ENCODE results near the gene MELTF.

Gene MELTF

DNA sequence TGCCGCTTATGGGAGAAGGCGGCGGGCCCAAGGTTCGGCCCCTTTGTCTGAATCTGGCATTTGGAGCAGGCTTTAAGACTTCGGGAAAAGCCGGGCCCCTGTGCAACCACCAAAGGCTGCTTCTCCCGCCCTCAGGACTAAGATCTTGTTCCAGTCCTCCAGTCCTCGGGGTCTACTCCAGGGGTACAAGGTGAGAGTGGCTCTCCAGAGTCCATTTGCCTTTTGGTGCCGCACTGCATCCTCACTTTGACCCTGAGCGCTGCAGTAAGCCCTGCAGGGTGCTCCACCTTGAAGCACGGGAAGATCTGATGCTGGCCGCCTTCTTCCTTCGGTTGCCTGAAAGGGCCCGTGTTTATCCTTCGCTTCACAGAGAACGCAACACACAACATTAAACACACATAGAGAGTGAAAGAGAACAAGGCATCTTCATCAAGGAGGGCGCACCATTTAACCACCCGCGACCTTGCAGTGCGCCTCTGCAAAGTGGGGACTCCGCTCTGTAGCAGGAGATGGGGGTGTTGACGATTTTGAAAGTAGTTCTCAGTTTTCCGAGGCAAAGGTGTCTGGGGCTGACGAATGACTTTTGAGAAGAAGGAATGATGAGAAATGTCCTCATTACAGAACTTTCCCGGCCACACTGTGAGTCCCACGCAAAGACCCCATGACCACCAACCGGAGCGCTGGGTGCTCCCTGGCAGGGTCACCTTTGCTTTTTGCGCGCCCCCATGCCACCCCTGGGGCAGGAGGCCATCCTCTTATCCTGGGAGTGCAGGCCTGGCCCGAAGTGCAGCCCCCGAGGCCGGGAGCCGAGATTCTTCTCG, 62.0 kb downstream of the MELTF start:
- no peak for DNase-seq

- DNase-seq, result no peak
Observed at GRCh38 chr3:196966526-196967401, 62.9 kb downstream of the MELTF start.

- DNase-seq, result no peak
Observed at GRCh38 chr3:196965804-196966173, 63.8 kb downstream of the MELTF start.

DNA sequence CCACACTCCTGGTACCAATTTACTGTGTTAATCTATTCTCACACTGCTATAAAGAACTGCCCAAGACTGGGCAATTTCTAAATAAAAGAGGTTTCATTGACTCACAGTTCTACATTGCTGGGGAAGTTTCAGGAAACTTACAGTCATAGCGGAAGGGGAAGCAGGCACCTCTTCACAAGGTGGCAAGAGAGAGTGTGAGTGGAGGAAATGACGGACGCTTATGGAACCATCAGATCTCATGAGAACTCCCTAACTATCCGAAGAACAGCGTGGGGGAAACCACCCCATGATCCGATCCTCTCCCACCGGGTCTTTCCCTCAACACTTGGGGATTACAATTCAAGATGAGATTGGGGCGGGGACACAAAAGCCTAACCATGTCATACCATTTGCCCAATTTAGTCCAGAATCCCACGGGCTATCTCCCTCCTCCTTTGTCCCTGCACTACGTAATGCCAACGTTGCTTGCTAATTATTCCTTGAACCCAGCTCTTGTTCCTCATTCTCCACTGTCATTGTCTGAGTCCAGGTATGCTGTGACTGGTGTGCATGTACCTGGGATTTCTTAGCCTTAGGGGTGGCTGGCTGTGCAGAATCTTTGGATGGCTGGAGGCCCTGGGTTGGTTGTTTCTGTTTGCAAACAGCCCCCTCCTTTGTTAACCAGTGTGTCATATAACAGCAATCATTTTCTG, 64.4 kb downstream of the MELTF start:
- no peak for DNase-seq

DNA sequence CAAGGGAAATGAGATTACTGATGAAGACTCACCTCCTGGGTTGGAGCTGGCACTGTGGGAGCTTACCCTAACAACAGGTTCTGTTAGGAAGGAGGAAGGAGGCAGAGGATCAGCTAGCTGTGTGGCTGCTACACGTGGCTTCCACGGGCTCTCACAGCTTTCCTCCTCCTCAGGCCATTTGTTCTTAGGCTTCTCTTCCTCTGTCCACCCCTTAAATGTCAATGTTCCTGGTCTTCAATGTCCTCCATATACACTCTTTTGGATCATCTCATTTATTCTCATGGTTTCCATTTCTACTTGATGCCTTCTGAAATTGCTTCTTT, 66.0 kb downstream of the MELTF start:
- DNase-seq, result no peak

- no peak for DNase-seq
Observed at GRCh38 chr3:196962930-196963630, 66.5 kb downstream of the MELTF start.

GRCh38 chr3:196962108-196962929, 67.3 kb downstream of the MELTF start:
- DNase-seq, result no peak

GRCh38 chr3:196954832-196955231, 74.8 kb downstream of the MELTF start:
- DNase-seq, result no peak
